Keratinocyte (primary cell): ENCODE results near the gene SMIM36. TPM values are rescaled to one million over a fixed set of nuclear protein-coding genes. Genes with fewer than 3 reads are reported as not detected.

Experiments used
- DNase-seq: peaks from one replicate; pipeline ENCODE4 v3.0.0-alpha.2; 2011; ENCODE audit warnings: low read depth, missing footprints, low spot score
- FAIRE-seq: peaks from 2 replicates; lab custom pipeline; 2011; peaks lifted over from hg19 to GRCh38; lab: Jason Lieb, UNC
- H2AFZ ChIP-seq: 2 replicates; pipeline ENCODE4 v1.6.0; 2012; ENCODE audit warnings: low read length, control low read depth, inconsistent platforms; ENCODE audit not compliant: control insufficient read depth
- H3K27ac ChIP-seq: 2 replicates; pipeline ENCODE4 v1.5.1; 2011; ENCODE audit warnings: low read length; ENCODE audit not compliant: control insufficient read depth, insufficient read depth
- H3K27me3 ChIP-seq: 3 replicates; pipeline ENCODE4 v1.6.0; 2011; ENCODE audit warnings: low read length; ENCODE audit not compliant: control insufficient read depth, insufficient read depth; ENCODE audit errors: extremely low read depth
- H3K36me3 ChIP-seq, 2 experiments: 2 replicates in 1 of 2; 3 replicates in 1 of 2; pipeline ENCODE4 v1.5.1; 2011; ENCODE audit warnings: low read length in 2 of 2, mild to moderate bottlenecking in 1 of 2; ENCODE audit not compliant: control insufficient read depth in 2 of 2, insufficient read depth in 2 of 2; ENCODE audit errors: extremely low read depth in 1 of 2
- H3K4me1 ChIP-seq: 3 replicates; pipeline ENCODE4 v1.5.1; 2011; ENCODE audit warnings: low read length; ENCODE audit not compliant: control insufficient read depth, insufficient read depth; ENCODE audit errors: extremely low read depth
- H3K4me2 ChIP-seq: 3 replicates; pipeline ENCODE4 v1.6.0; 2011; ENCODE audit warnings: low read depth, low read length; ENCODE audit not compliant: control insufficient read depth, insufficient read depth; ENCODE audit errors: extremely low read depth
- H3K4me3 ChIP-seq, 3 experiments: fragments of 200-600 bp in 1 of 3; sonication (generic) in 1 of 3; 2 replicates in 2 of 3; 3 replicates in 1 of 3; pipeline ENCODE4 v1.5.1; 2011 to 2016; ENCODE audit warnings: low read length in 3 of 3, mild to moderate bottlenecking in 3 of 3, control low read depth in 2 of 3, inconsistent platforms in 1 of 3, low read depth in 1 of 3, mixed read lengths in 1 of 3, mixed run types in 1 of 3, moderate library complexity in 1 of 3; ENCODE audit not compliant: control insufficient read depth in 2 of 3, insufficient read depth in 2 of 3; ENCODE audit errors: extremely low read depth in 1 of 3
- H3K79me2 ChIP-seq: 2 replicates; pipeline ENCODE4 v1.6.0; 2012; ENCODE audit warnings: low read length; ENCODE audit not compliant: control insufficient read depth, insufficient read depth
- H3K9ac ChIP-seq: 3 replicates; pipeline ENCODE4 v1.6.0; 2011; ENCODE audit warnings: low read length; ENCODE audit not compliant: control insufficient read depth, insufficient read depth; ENCODE audit errors: extremely low read depth
- H3K9me1 ChIP-seq: 3 replicates; pipeline ENCODE4 v1.6.0; 2011; ENCODE audit warnings: low read length; ENCODE audit not compliant: control insufficient read depth, insufficient read depth; ENCODE audit errors: extremely low read depth
- H3K9me3 ChIP-seq: 2 replicates; pipeline ENCODE4 v1.5.1; 2012; ENCODE audit warnings: low read depth, low read length; ENCODE audit not compliant: control insufficient read depth
- H4K20me1 ChIP-seq: 3 replicates; pipeline ENCODE4 v1.6.0; 2011; ENCODE audit warnings: low read length; ENCODE audit not compliant: control insufficient read depth, insufficient read depth; ENCODE audit errors: extremely low read depth
- CTCF ChIP-seq, 3 experiments: IDR thresholded peaks in 1 of 3; conservative IDR thresholded peaks in 1 of 3; optimal IDR thresholded peaks in 1 of 3; 2 replicates in 2 of 3; 3 replicates in 1 of 3; pipeline versions ENCODE3 to v1.5.1; 2011; ENCODE audit warnings: low read length in 3 of 3, mild to moderate bottlenecking in 3 of 3, moderate library complexity in 2 of 3, control low read depth in 1 of 3, inconsistent platforms in 1 of 3; ENCODE audit not compliant: insufficient read depth in 2 of 3; ENCODE audit errors: extremely low read depth in 1 of 3
- EZH2 ChIP-seq: IDR thresholded peaks from one replicate; pipeline ENCODE4 v1.6.1; 2012; ENCODE audit warnings: inconsistent platforms, mild to moderate bottlenecking, low read length, moderate library complexity
- dilution Hi-C: fragments of 300-500 bp; cut with MboI; formaldehyde crosslinking; loops from one replicate; pipeline ENCODE4 v1.7.0; 2020; ENCODE audit warnings: low sequenced_read_pairs; ENCODE audit not compliant: extremely low pct_ligation_motif_present
- polyA plus RNA-seq, 5 experiments: library from polyadenylated mRNA; depleted of rRNA in 3 of 5; stranded (reverse) in 3 of 5; stranded (forward) in 1 of 5; unstranded in 1 of 5; fragments of >200 nt; gene quantifications; 1 replicate in 1 of 5; 2 replicates in 3 of 5; 3 replicates in 1 of 5; pipeline versions ENCODE4 v1.2.1 to v1.2.3, GENCODE V29; 2011 to 2012; ENCODE audit warnings: missing spikeins in 2 of 5, low read depth in 1 of 5, low replicate concordance in 1 of 5

The SMIM36 gene
- polyA plus RNA-seq, 1 donor (not counting 4 experiments of a cell fraction or from before 2014, with no cell fraction given), result not detected

DNA sequence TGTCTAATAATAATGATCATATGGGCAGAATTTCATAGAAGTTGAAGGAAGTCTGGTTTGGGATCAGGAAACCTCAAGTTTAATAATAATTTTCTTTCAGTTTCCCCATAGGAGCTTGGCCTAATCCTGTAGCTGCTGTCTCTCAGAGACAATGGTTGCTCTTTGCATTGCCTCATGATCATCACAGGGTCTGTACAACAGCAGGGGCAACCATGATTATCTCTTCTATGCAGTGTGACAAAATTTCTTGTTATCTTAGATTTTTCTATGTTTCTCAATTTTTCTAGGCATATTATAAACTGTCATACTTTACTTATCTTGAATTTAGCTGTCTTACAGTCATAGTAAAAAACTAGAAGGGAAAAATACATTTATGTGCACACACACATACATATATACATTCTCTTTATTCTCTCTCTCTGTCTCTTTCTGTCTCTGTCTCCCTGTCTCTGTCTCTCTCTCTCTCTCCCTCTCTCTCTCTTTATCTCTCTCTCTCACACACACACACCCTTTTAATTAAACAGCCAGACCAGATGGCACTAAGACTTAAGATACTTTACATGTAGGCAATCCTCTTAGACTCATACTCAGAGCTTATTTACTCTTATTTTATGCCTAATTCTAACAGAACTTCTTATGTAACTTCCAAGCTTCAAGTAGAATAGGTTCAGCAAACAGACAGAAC is 30.5 kb downstream of the SMIM36 start:
- H3K79me2 ChIP-seq, result no peaks in the 10 kb centered on the region
- TF ChIP-seq EZH2 (no peak), CTCF (optimal IDR thresholded peaks at IDR 0.05 in 1 of 3, IDR thresholded peaks at IDR 0.05 in 1 of 3, conservative IDR thresholded peaks at IDR 0.05 in 1 of 3; ENCODE audit: extremely low read depth in 1 of 3, insufficient read depth in 2 of 3, low read length in 3 of 3) (no peak)
- H3K9me3 ChIP-seq, result no peaks in the 10 kb centered on the region
- H4K20me1 ChIP-seq, result no peaks in the 10 kb centered on the region
- H2AFZ ChIP-seq, result no peak overlapping the region
- dilution Hi-C loops, result loop anchor here (25.0 kb wide), 1 partner anchor 118 kb away; no protein-coding TSS in a partner anchor
- no peak overlapping the region for H3K4me3 ChIP-seq
- no peak overlapping the region for H3K27ac ChIP-seq
- no peaks in the 10 kb centered on the region for H3K9me1 ChIP-seq
- no peak for DNase-seq
- no peak overlapping the region for H3K9ac ChIP-seq
- H3K4me1 ChIP-seq, result no peaks in the 10 kb centered on the region
- H3K27me3 ChIP-seq, result no peaks in the 10 kb centered on the region
- H3K4me2 ChIP-seq, result no peak overlapping the region
- no peaks in the 10 kb centered on the region for H3K36me3 ChIP-seq
- no peak for FAIRE-seq

DNA sequence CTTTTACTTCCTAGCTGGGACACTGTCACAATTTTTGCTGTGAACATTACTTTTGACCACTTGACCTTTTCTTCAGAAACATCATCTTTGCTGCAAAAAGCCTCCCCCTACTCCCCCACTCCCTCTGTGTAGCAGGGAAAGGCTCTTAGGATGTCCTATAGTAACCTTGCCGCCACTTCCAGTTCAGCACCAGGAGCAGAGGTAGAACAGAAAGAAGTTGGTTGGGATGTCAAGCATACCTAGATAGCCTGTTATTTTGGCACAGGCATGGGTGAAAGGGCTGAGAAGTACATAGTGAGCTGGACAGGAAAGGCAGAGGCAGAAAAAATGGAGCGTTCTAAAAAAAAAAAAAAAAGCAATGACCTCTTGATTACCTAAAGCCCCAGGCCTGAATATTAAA is 31.3 kb downstream of the SMIM36 start:
- Histone ChIP-seq H3K9me1 (no peaks in the 10 kb centered on the region), H3K4me2 (no peak overlapping the region), H3K9me3 (no peaks in the 10 kb centered on the region), H3K36me3 (no peaks in the 10 kb centered on the region), H3K4me3 (no peak overlapping the region), H3K27ac (no peak overlapping the region), H3K9ac (no peak overlapping the region), H3K27me3 (no peaks in the 10 kb centered on the region), H3K4me1 (no peaks in the 10 kb centered on the region), H2AFZ (no peak overlapping the region), H3K79me2 (no peaks in the 10 kb centered on the region), H4K20me1 (no peaks in the 10 kb centered on the region)
- dilution Hi-C loops, result loop anchor here (25.0 kb wide), 1 partner anchor 118 kb away; no protein-coding TSS in a partner anchor
- DNase-seq, result no peak
- TF ChIP-seq EZH2, result no peak
- no peak for TF ChIP-seq CTCF (optimal IDR thresholded peaks at IDR 0.05 in 1 of 3, IDR thresholded peaks at IDR 0.05 in 1 of 3, conservative IDR thresholded peaks at IDR 0.05 in 1 of 3; ENCODE audit: extremely low read depth in 1 of 3, insufficient read depth in 2 of 3, low read length in 3 of 3)
- FAIRE-seq, result no peak
